Spleen (tissue), 7 donors: ENCODE results near the gene ADCK1.

Experiments used
- CTCF ChIP-seq, 11 experiments: fragments of 200-600 bp in 7 of 11; fragments of 450-650 bp in 4 of 11; sonication (generic) in 4 of 11; IDR thresholded peaks in 8 of 11; conservative IDR thresholded peaks in 3 of 11; 1 replicate in 7 of 11; 2 replicates in 4 of 11; pipeline versions ENCODE4 v1.4.0 to v1.8.0; 2016 to 2021; ENCODE audit warnings: antibody characterized with exemption in 11 of 11, inconsistent platforms in 4 of 11, mild to moderate bottlenecking in 1 of 11
- POLR2A ChIP-seq, 3 donors: fragments of 450-650 bp; IDR thresholded peaks; one replicate each; pipeline ENCODE4 v1.5.1; 2017; ENCODE audit warnings: antibody characterized with exemption in 3 of 3, mild to moderate bottlenecking in 1 of 3
- donor health status: DM: no; HTN: no; CAD: no; lungs with moderate emphysema.
- donor health status: DM: no; HTN: no; CAD: no.
- donor health status: DM: no; HTN: no; CAD: no.

- TF ChIP-seq POLR2A (IDR thresholded peaks at IDR 0.05) (no peak), CTCF (IDR thresholded peaks at IDR 0.05 in 8 of 11, conservative IDR thresholded peaks at IDR 0.05 in 3 of 11) (no peak)
Observed at GRCh38 chr14:77926942-77927341, 127.0 kb downstream of the ADCK1 start.
